H1 (cell line): ENCODE data around the gene PLEKHO1. TPM values are rescaled to one million over a fixed set of nuclear protein-coding genes. Genes with fewer than 3 reads are reported as not detected.

Experiments used
- CTCF ChIA-PET: fragments of 300-600 bp; sonication (Branson Sonifier 250); formaldehyde crosslinking; loops from one replicate; lab custom pipeline; 2021; ENCODE audit not compliant: partially characterized antibody; lab: Charles Lee
- POLR2A ChIA-PET: fragments of 300-600 bp; sonication (Branson Sonifier 250); formaldehyde crosslinking; loops from one replicate; lab custom pipeline; 2021; ENCODE audit warnings: inconsistent platforms; ENCODE audit not compliant: partially characterized antibody; lab: Charles Lee
- DNase-seq, 2 experiments: peaks; one replicate each; pipeline versions ENCODE4 v3.0.0 to v3.0.0-alpha.2; 2010 to 2022; ENCODE audit warnings: low spot score in 2 of 2, low read depth in 1 of 2, mixed read lengths in 1 of 2
- FAIRE-seq: peaks from 2 replicates; lab custom pipeline; 2011; peaks lifted over from hg19 to GRCh38; lab: Jason Lieb, UNC
- H2AFZ ChIP-seq: 2 replicates; pipeline ENCODE4 v1.8.1; 2012; ENCODE audit warnings: low read length, inconsistent platforms
- H2AK5ac ChIP-seq: 2 replicates; pipeline ENCODE4 v1.6.1; 2013; ENCODE audit warnings: low read depth, low read length
- H2BK120ac ChIP-seq: replicated peaks from 2 replicates; pipeline ENCODE3; 2013; ENCODE audit warnings: low read depth, low read length, inconsistent platforms
- H2BK12ac ChIP-seq: 2 replicates; pipeline ENCODE4 v1.6.1; 2013; ENCODE audit warnings: low read depth, low read length
- H2BK15ac ChIP-seq: 2 replicates; pipeline ENCODE4 v1.6.1; 2013; ENCODE audit warnings: low read length
- H2BK20ac ChIP-seq: 2 replicates; pipeline ENCODE4 v1.6.1; 2013; ENCODE audit warnings: low read length
- H2BK5ac ChIP-seq: 2 replicates; pipeline ENCODE4 v1.6.1; 2013; ENCODE audit warnings: low read depth, low read length
- H3K14ac ChIP-seq: 2 replicates; pipeline ENCODE4 v1.6.1; 2013; ENCODE audit warnings: inconsistent platforms; ENCODE audit not compliant: insufficient read length
- H3K18ac ChIP-seq: 2 replicates; pipeline ENCODE4 v1.6.1; 2013; ENCODE audit warnings: low read length; ENCODE audit errors: extremely low read depth
- H3K23ac ChIP-seq: 2 replicates; pipeline ENCODE4 v1.6.1; 2013; ENCODE audit warnings: inconsistent platforms; ENCODE audit not compliant: insufficient read length
- H3K23me2 ChIP-seq: 2 replicates; pipeline ENCODE4 v1.6.1; 2013; ENCODE audit warnings: low read depth, low read length
- H3K27ac ChIP-seq: 2 replicates; pipeline ENCODE4 v1.6.1; 2011; ENCODE audit warnings: low read depth, low read length, inconsistent platforms
- H3K27me3 ChIP-seq, 4 experiments: replicated peaks in 1 of 4; 1 replicate in 1 of 4; 2 replicates in 3 of 4; pipeline versions ENCODE4 v1.6.1 to v1.8.1; 2011 to 2013; ENCODE audit warnings: low read length in 3 of 4, mild to moderate bottlenecking in 3 of 4, inconsistent platforms in 2 of 4, mixed read lengths in 2 of 4, moderate library complexity in 1 of 4; ENCODE audit not compliant: control insufficient read depth in 3 of 4, insufficient read depth in 3 of 4; ENCODE audit errors: extremely low read depth in 1 of 4
- H3K36me3 ChIP-seq, 4 experiments: 2 replicates each; pipeline versions ENCODE4 v1.6.1 to v1.8.1; 2011 to 2013; ENCODE audit warnings: mild to moderate bottlenecking in 4 of 4, low read length in 3 of 4, moderate library complexity in 2 of 4, control low read depth in 1 of 4, inconsistent platforms in 1 of 4; ENCODE audit not compliant: insufficient read depth in 4 of 4, control insufficient read depth in 2 of 4
- H3K4ac ChIP-seq: replicated peaks from 2 replicates; pipeline ENCODE3; 2013; ENCODE audit warnings: low read length, low read depth, mixed read lengths, inconsistent platforms; ENCODE audit not compliant: insufficient read length
- H3K4me1 ChIP-seq, 4 experiments: replicated peaks in 1 of 4; 1 replicate in 1 of 4; 2 replicates in 3 of 4; pipeline versions ENCODE4 v1.6.1 to v1.8.1; 2011 to 2013; ENCODE audit warnings: low read length in 3 of 4, inconsistent platforms in 2 of 4, mixed read lengths in 1 of 4; ENCODE audit not compliant: insufficient read depth in 4 of 4, control insufficient read depth in 3 of 4
- H3K4me2 ChIP-seq, 2 experiments: 2 replicates each; pipeline versions ENCODE4 v1.6.1 to v1.8.1; 2011 to 2013; ENCODE audit warnings: low read depth in 2 of 2, low read length in 2 of 2, control low read depth in 1 of 2, inconsistent platforms in 1 of 2, mild to moderate bottlenecking in 1 of 2; ENCODE audit not compliant: insufficient read depth in 1 of 2
- H3K4me3 ChIP-seq, 4 experiments: fragments of 200-600, 300-600 bp in 1 of 4; sonication (generic), shearing (Covaris generic), sonication (Bioruptor Twin) in 1 of 4; 2 replicates each; pipeline versions ENCODE4 v1.5.1 to v1.8.1; 2011 to 2016; ENCODE audit warnings: low read length in 4 of 4, low read depth in 3 of 4, control low read depth in 2 of 4, inconsistent platforms in 2 of 4, mild to moderate bottlenecking in 2 of 4, mixed read lengths in 1 of 4, moderate library complexity in 1 of 4; ENCODE audit not compliant: insufficient read depth in 2 of 4; ENCODE audit errors: extremely low read depth in 1 of 4
- H3K56ac ChIP-seq: replicated peaks from 2 replicates; pipeline ENCODE3; 2013; ENCODE audit warnings: low read depth, mild to moderate bottlenecking, mixed read lengths, low read length, inconsistent platforms; ENCODE audit not compliant: insufficient read length
- H3K79me1 ChIP-seq: 2 replicates; pipeline ENCODE4 v1.6.1; 2013; ENCODE audit warnings: low read depth, low read length, control low read depth
- H3K79me2 ChIP-seq, 2 experiments: 2 replicates each; pipeline versions ENCODE4 v1.6.1 to v1.8.1; 2012 to 2013; ENCODE audit warnings: low read length in 2 of 2, mild to moderate bottlenecking in 2 of 2, inconsistent platforms in 1 of 2; ENCODE audit not compliant: insufficient read depth in 2 of 2, control insufficient read depth in 1 of 2
- H3K9ac ChIP-seq, 4 experiments: replicated peaks in 1 of 4; 1 replicate in 1 of 4; 2 replicates in 3 of 4; pipeline versions ENCODE4 v1.6.1 to v1.8.1; 2011 to 2013; ENCODE audit warnings: low read depth in 3 of 4, low read length in 3 of 4, control low read depth in 2 of 4, mild to moderate bottlenecking in 2 of 4, moderate library complexity in 2 of 4, inconsistent platforms in 1 of 4; ENCODE audit errors: extremely low read depth in 1 of 4
- H3K9me3 ChIP-seq, 2 experiments: 2 replicates each; pipeline versions ENCODE4 v1.6.1 to v1.8.1; 2012 to 2013; ENCODE audit warnings: mild to moderate bottlenecking in 2 of 2, moderate library complexity in 2 of 2, control low read depth in 1 of 2, inconsistent platforms in 1 of 2, low read depth in 1 of 2, low read length in 1 of 2, mixed read lengths in 1 of 2; ENCODE audit not compliant: insufficient read depth in 2 of 2
- H4K20me1 ChIP-seq, 2 experiments: replicated peaks in 1 of 2; 2 replicates each; pipeline versions ENCODE3 to v1.8.1; 2011 to 2013; ENCODE audit warnings: inconsistent platforms in 2 of 2, low read length in 2 of 2, mild to moderate bottlenecking in 1 of 2; ENCODE audit not compliant: insufficient read depth in 2 of 2, control insufficient read depth in 1 of 2
- H4K5ac ChIP-seq: 2 replicates; pipeline ENCODE4 v1.6.1; 2013; ENCODE audit warnings: low read length, low read depth, mixed read lengths, inconsistent platforms; ENCODE audit not compliant: insufficient read length
- H4K8ac ChIP-seq: 2 replicates; pipeline ENCODE4 v1.8.0; 2013; ENCODE audit warnings: mild to moderate bottlenecking, moderate library complexity, low read length, inconsistent platforms; ENCODE audit not compliant: insufficient read depth; ENCODE audit errors: extremely low read depth
- H4K91ac ChIP-seq: replicated peaks from 2 replicates; pipeline ENCODE3; 2013; ENCODE audit warnings: low read length, mixed read lengths, inconsistent platforms; ENCODE audit not compliant: insufficient read length
- ASH2L ChIP-seq: fragments of 200-600, 300-600 bp; sonication (generic); IDR thresholded peaks from one replicate; pipeline ENCODE4 v1.7.1; 2017; ENCODE audit warnings: low read length
- CHD2 ChIP-seq: IDR thresholded peaks from 2 replicates; pipeline ENCODE4 v1.6.1; 2012; ENCODE audit warnings: low read length, improper control_type of control experiment
- CTBP2 ChIP-seq: IDR thresholded peaks from 2 replicates; pipeline ENCODE4 v1.7.0; 2011; ENCODE audit warnings: borderline replicate concordance, mild to moderate bottlenecking, moderate library complexity, mixed read lengths, low read length; ENCODE audit not compliant: insufficient read depth, insufficient read length
- HDAC2 ChIP-seq, 2 experiments: fragments of 300-600 bp in 1 of 2; sonication (generic) in 1 of 2; IDR thresholded peaks; 2 replicates each; pipeline ENCODE4 v1.6.1; 2011 to 2012; ENCODE audit warnings: low read depth in 2 of 2, low read length in 2 of 2, mild to moderate bottlenecking in 2 of 2, moderate library complexity in 2 of 2, borderline replicate concordance in 1 of 2, inconsistent platforms in 1 of 2
- HDAC6 ChIP-seq: IDR thresholded peaks from one replicate; pipeline ENCODE4 v1.7.1; 2012; ENCODE audit warnings: low read depth, mild to moderate bottlenecking, inconsistent platforms, low read length, moderate library complexity
- JUND ChIP-seq: IDR thresholded peaks from 2 replicates; pipeline ENCODE4 v1.6.1; 2011; ENCODE audit warnings: mild to moderate bottlenecking, improper control_type of control experiment, low read length
- PHF8 ChIP-seq: fragments of 200-600 bp; sonication (generic); conservative IDR thresholded peaks from 2 replicates; pipeline ENCODE4 v1.7.1; 2012; ENCODE audit warnings: low read depth, mild to moderate bottlenecking, inconsistent platforms, low read length, moderate library complexity
- POLR2AphosphoS5 ChIP-seq: IDR thresholded peaks from 2 replicates; pipeline ENCODE4 v1.6.1; 2011; ENCODE audit warnings: low read depth, low read length
- SAP30 ChIP-seq: fragments of 300-600 bp; sonication (generic); IDR thresholded peaks from 2 replicates; pipeline ENCODE4 v1.7.1; 2012; ENCODE audit warnings: low read length, moderate library complexity, mild to moderate bottlenecking, inconsistent platforms; ENCODE audit not compliant: insufficient read depth, insufficient replicate concordance
- SP2 ChIP-seq: IDR thresholded peaks from 2 replicates; pipeline ENCODE4 v1.6.1; 2012; ENCODE audit warnings: mild to moderate bottlenecking, low read length, inconsistent platforms
- WGBS, 2 experiments: shearing (Covaris generic) in 1 of 2; methylation state at CpG; one replicate each; pipeline versions ENCODE4 v1.1.6 to v1.1.7; 2013 to 2015; ENCODE audit warnings: low lambda C conversion rate in 2 of 2, mixed read lengths in 2 of 2, inconsistent platforms in 1 of 2, low coverage in 1 of 2, missing lambda C conversion rate in 1 of 2; ENCODE audit not compliant: insufficient replicate concordance in 2 of 2, insufficient coverage in 1 of 2, insufficient read length in 1 of 2; ENCODE audit errors: extremely low coverage in 1 of 2, missing lambda C conversion rate in 1 of 2; 5-methylcytosine and 5-hydroxymethylcytosine counted together
- polyA plus RNA-seq, 7 experiments: library from polyadenylated mRNA; depleted of rRNA in 3 of 7; stranded (reverse) in 5 of 7; unstranded in 2 of 7; fragments of >200 nt in 5 of 7; fragments of 200-250 nt in 2 of 7; gene quantifications; 1 replicate in 5 of 7; 2 replicates in 1 of 7; 4 replicates in 1 of 7; pipeline versions ENCODE4 v1.2.1 to v1.2.3, GENCODE V29; 2011 to 2013; ENCODE audit warnings: missing spikeins in 2 of 7, mixed read lengths in 2 of 7
- total RNA-seq: library from RNA; stranded (reverse); fragmentation: NEBNext Ultra II Directional; extraction: Animal tissue kit (Norgen Biotek cat#: 25700); gene quantifications from 2 replicates; pipeline ENCODE4 v1.2.1, GENCODE V29; 2021

Gene PLEKHO1
- total and polyA plus RNA-seq, 2 of the 8 experiments (the other 6 are each of a cell fraction or from before 2014, with no cell fraction given) = 23.2 to 37.0 TPM

GRCh38 chr1:150127868-150128267, 21.8 kb upstream of the PLEKHO1 start:
- ChIA-PET POLR2A (interaction anchor here (0.6 to 1.2 kb wide), 3 partner anchors 8 to 195 kb away, joined by 3 to 5 read pairs (median 4); no protein-coding TSS in a partner anchor), CTCF (interaction anchor here (0.7 to 2.0 kb wide), 5 partner anchors 10 to 60 kb away, joined by 3 to 6 read pairs (median 4); no protein-coding TSS in a partner anchor)
- WGBS, 2 experiments = 96% methylated on average over 7 of the region's 7 CpGs; no CpG with 5 or more reads in 1 of the 2 experiments
- Histone ChIP-seq H3K56ac (no peak overlapping the region), H3K18ac (no peak overlapping the region), H3K14ac (no peak overlapping the region), H2BK20ac (no peak overlapping the region), H4K5ac (no peak overlapping the region), H3K4me1 (no peaks in the 10 kb centered on the region), H4K91ac (no peak overlapping the region), H3K4ac (no peak overlapping the region), H3K79me1 (no peaks in the 10 kb centered on the region), H3K36me3 (no peaks in the 10 kb centered on the region; a peak in 1 of 8 replicates), H3K4me3 (no peak overlapping the region), H2AK5ac (no peak overlapping the region), H3K23me2 (no peaks in the 10 kb centered on the region), H3K9ac (no peak overlapping the region), H4K20me1 (no peaks in the 10 kb centered on the region), H3K79me2 (no peaks in the 10 kb centered on the region), H2AFZ (no peak overlapping the region), H4K8ac (no peak overlapping the region), H3K4me2 (no peak overlapping the region), H2BK5ac (no peak overlapping the region), H3K27me3 (no peaks in the 10 kb centered on the region), H2BK12ac (no peak overlapping the region), H2BK120ac (no peak overlapping the region), H3K27ac (no peak overlapping the region), H3K9me3 (no peaks in the 10 kb centered on the region), H2BK15ac (no peak overlapping the region), H3K23ac (no peak overlapping the region)
- TF ChIP-seq JUND = no peak
- no peak for TF ChIP-seq POLR2AphosphoS5
- no peak for TF ChIP-seq PHF8
- TF ChIP-seq SAP30 = no peak
- TF ChIP-seq HDAC6 = no peak
- TF ChIP-seq HDAC2 (IDR thresholded peaks at IDR 0.05; ENCODE audit: borderline replicate concordance in 1 of 2, low read depth in 2 of 2, low read length in 2 of 2) = no peak
- no peak for TF ChIP-seq SP2
- no peak for TF ChIP-seq CHD2
- no peak for TF ChIP-seq ASH2L
- no peak for TF ChIP-seq CTBP2
- DNase-seq = no peak
- no peak for FAIRE-seq
